Endodermal cell (in vitro differentiated cells): ENCODE results near the gene ZDHHC11. TPM values are rescaled to one million over a fixed set of nuclear protein-coding genes. Genes with fewer than 3 reads are reported as not detected.
"Not testable (repeated sequence)": the region's sequence is repeated elsewhere in the genome, so short reads cannot be mapped to it uniquely, and the experiment has no call there.

Source experiments
- DNase-seq: peaks from one replicate; pipeline ENCODE4 v3.0.0-alpha.2; 2017
- H3K27ac ChIP-seq: 2 replicates; pipeline ENCODE4 v1.5.1; 2013; ENCODE audit warnings: mild to moderate bottlenecking, low read depth, low read length, moderate library complexity
- H3K27me3 ChIP-seq: 2 replicates; pipeline ENCODE4 v1.6.1; 2013; ENCODE audit warnings: mild to moderate bottlenecking, low read length, moderate library complexity; ENCODE audit not compliant: insufficient read depth, control insufficient read depth, poor library complexity, severe bottlenecking
- H3K36me3 ChIP-seq: 2 replicates; pipeline ENCODE4 v1.7.0; 2013; ENCODE audit warnings: mild to moderate bottlenecking, low read length, moderate library complexity; ENCODE audit not compliant: control insufficient read depth, insufficient read depth
- H3K4me1 ChIP-seq: one replicate; pipeline ENCODE4 v1.7.0; 2013; ENCODE audit warnings: low read length; ENCODE audit not compliant: control insufficient read depth, insufficient read depth
- H3K4me3 ChIP-seq: 2 replicates; pipeline ENCODE4 v1.5.1; 2013; ENCODE audit warnings: mild to moderate bottlenecking, low read length, moderate library complexity
- H3K9ac ChIP-seq: 2 replicates; pipeline ENCODE4 v1.6.1; 2013; ENCODE audit warnings: mild to moderate bottlenecking, low read length, moderate library complexity; ENCODE audit not compliant: poor library complexity, severe bottlenecking; ENCODE audit errors: extremely low read depth
- H3K9me3 ChIP-seq: 2 replicates; pipeline ENCODE4 v1.6.1; 2013; ENCODE audit warnings: mild to moderate bottlenecking, low read length, moderate library complexity; ENCODE audit not compliant: control insufficient read depth
- H3K27ac Mint-ChIP-seq: 2 replicates; pipeline ENCODE4 v1.8.0; 2020; ENCODE audit warnings: mixed read lengths
- H3K27me3 Mint-ChIP-seq: 2 replicates; pipeline ENCODE4 v1.8.0; 2021; ENCODE audit warnings: mild to moderate bottlenecking, mixed read lengths; ENCODE audit not compliant: insufficient read depth
- H3K36me3 Mint-ChIP-seq: 2 replicates; pipeline ENCODE4 v1.8.0; 2020; ENCODE audit warnings: low read depth, mixed read lengths
- H3K4me1 Mint-ChIP-seq: 2 replicates; pipeline ENCODE4 v1.8.0; 2020; ENCODE audit warnings: mixed read lengths
- H3K4me3 Mint-ChIP-seq: 2 replicates; pipeline ENCODE4 v1.8.0; 2020; ENCODE audit warnings: mild to moderate bottlenecking, moderate library complexity, mixed read lengths
- H3K9me3 Mint-ChIP-seq: 2 replicates; pipeline ENCODE4 v1.8.0; 2020; ENCODE audit warnings: mild to moderate bottlenecking, mixed read lengths
- CTCF ChIP-seq: fragments of 200-600 bp; sonication (generic); conservative IDR thresholded peaks from 2 replicates; pipeline ENCODE4 v1.5.0; 2021; ENCODE audit warnings: antibody characterized with exemption, mild to moderate bottlenecking
- WGBS, 2 experiments: methylation state at CpG; one replicate each; pipeline versions ENCODE4 v1.1.5 to v1.1.7; 2013; ENCODE audit warnings: missing lambda C conversion rate in 2 of 2, mixed read lengths in 1 of 2; ENCODE audit not compliant: insufficient coverage in 1 of 2, insufficient read length in 1 of 2; 5-methylcytosine and 5-hydroxymethylcytosine counted together
- total RNA-seq, 2 donors: library from RNA; stranded (reverse); fragmentation: NEBNext Ultra II Directional in 1 of 2; extraction: Animal tissue kit (Norgen Biotek cat#: 25700) in 1 of 2; gene quantifications; 2 replicates in 1 of 2; 3 replicates in 1 of 2; pipeline ENCODE4 v1.2.1, GENCODE V29; 2021

Gene ZDHHC11
- total RNA-seq, 2 donors from 2014 or later = 10.6 to 28.9 TPM

GRCh38 chr5:769485-770145 lies 81.2 kb downstream of the ZDHHC11 start:
- not testable (repeated sequence) for H3K27me3 ChIP-seq, H3K4me3 ChIP-seq, H3K36me3 Mint-ChIP-seq, H3K27ac Mint-ChIP-seq, H3K4me1 ChIP-seq, H3K9me3 ChIP-seq, H3K4me3 Mint-ChIP-seq, H3K36me3 ChIP-seq, H3K4me1 Mint-ChIP-seq, H3K9me3 Mint-ChIP-seq, H3K9ac ChIP-seq, H3K27ac ChIP-seq
- H3K27me3 Mint-ChIP-seq = peaks cover 20% of the 10 kb centered on the region
- 93 to 100% methylated on average over 1 to 23 of the region's 29 CpGs for WGBS, 2 experiments
- peak; percentile 33 for DNase-seq

GRCh38 chr5:766666-767431 lies 83.9 kb downstream of the ZDHHC11 start:
- Histone ChIP-seq H3K9ac (no peak overlapping the region), H3K36me3 (no peaks in the 10 kb centered on the region), H3K4me1 (no peaks in the 10 kb centered on the region), H3K4me3 (no peak overlapping the region), H3K27me3 (no peaks in the 10 kb centered on the region), H3K27ac (no peak overlapping the region), H3K9me3 (no peaks in the 10 kb centered on the region)
- Mint-ChIP-seq H3K27me3 (peaks cover 13% of the 10 kb centered on the region), H3K9me3 (peaks cover 14% of the 10 kb centered on the region), H3K27ac (no peak overlapping the region), H3K36me3 (no peaks in the 10 kb centered on the region), H3K4me3 (no peak overlapping the region), H3K4me1 (no peaks in the 10 kb centered on the region)
- peak; percentile 36 for DNase-seq
- no peak for TF ChIP-seq CTCF
- WGBS, 2 experiments = 84 to 86% methylated on average over 20 to 32 of the region's 32 CpGs

- Histone ChIP-seq H3K4me1 (no peaks in the 10 kb centered on the region), H3K27ac (no peak overlapping the region), H3K27me3 (no peaks in the 10 kb centered on the region), H3K36me3 (no peaks in the 10 kb centered on the region), H3K9me3 (no peaks in the 10 kb centered on the region), H3K9ac (no peak overlapping the region), H3K4me3 (no peak overlapping the region)
- Mint-ChIP-seq H3K36me3 (no peaks in the 10 kb centered on the region), H3K9me3 (peaks cover 14% of the 10 kb centered on the region), H3K4me3 (no peak overlapping the region), H3K4me1 (no peaks in the 10 kb centered on the region), H3K27ac (no peak overlapping the region), H3K27me3 (peaks cover 15% of the 10 kb centered on the region)
- TF ChIP-seq CTCF = no peak
- peak; percentile 36 for DNase-seq
- WGBS, 2 experiments = 87 to 94% methylated on average over 16 to 18 of the region's 18 CpGs
Observed at GRCh38 chr5:765948-766631, 84.7 kb downstream of the ZDHHC11 start.
